HEK293 (cell line): Measurements from ENCODE around the gene PLK1.

ENCODE experiments used
- CTCF ChIA-PET: fragments of 350-600 bp; formaldehyde crosslinking; extraction: SDS; loops from one replicate; lab custom pipeline; 2021; ENCODE audit warnings: antibody characterized with exemption; lab: Yijun Ruan, JAX
- POLR2A ChIA-PET: fragments of 300-600 bp; formaldehyde crosslinking; extraction: SDS; loops from one replicate; lab custom pipeline; 2020; ENCODE audit warnings: antibody characterized with exemption, inconsistent platforms; lab: Yijun Ruan, JAX
- H3K27ac ChIP-seq: fragments of 200-500 bp; sonication (Bioruptor generic); 2 replicates; pipeline ENCODE4 v1.5.1; 2014; ENCODE audit warnings: low read depth, low read length, control low read depth, inconsistent platforms; ENCODE audit errors: extremely low read depth
- H3K36me3 ChIP-seq, 2 experiments: fragments of 200-500 bp in 1 of 2; sonication (Bioruptor generic) in 1 of 2; 1 replicate in 1 of 2; 2 replicates in 1 of 2; pipeline ENCODE4 v1.5.1; 2014 to 2017; ENCODE audit warnings: inconsistent platforms in 2 of 2, low read length in 2 of 2; ENCODE audit not compliant: control insufficient read depth in 2 of 2, insufficient read depth in 1 of 2
- H3K4me1 ChIP-seq: fragments of 200-500 bp; sonication (Bioruptor generic); 2 replicates; pipeline ENCODE4 v1.5.1; 2014; ENCODE audit warnings: mild to moderate bottlenecking, low read length, inconsistent platforms; ENCODE audit not compliant: control insufficient read depth, insufficient read depth
- H3K4me3 ChIP-seq: 2 replicates; pipeline ENCODE4 v1.5.1; 2011; ENCODE audit warnings: low read depth, mild to moderate bottlenecking, control low read depth, low read length, moderate library complexity
- H3K9me3 ChIP-seq: fragments of 200-500 bp; sonication (Bioruptor generic); 2 replicates; pipeline ENCODE4 v1.5.1; 2014; ENCODE audit warnings: low read depth, low read length, inconsistent platforms; ENCODE audit not compliant: control insufficient read depth, insufficient read depth
- OVOL3 ChIP-seq: fragments of 450-650 bp; formaldehyde crosslinking; IDR thresholded peaks from 2 replicates; pipeline ENCODE4 v1.5.1; 2016; ENCODE audit warnings: missing biosample characterization, missing genetic modification characterization
- PATZ1 ChIP-seq: fragments of 450-650 bp; formaldehyde crosslinking; IDR thresholded peaks from 2 replicates; pipeline ENCODE4 v1.5.1; 2016; ENCODE audit warnings: missing biosample characterization, missing genetic modification characterization
- SP3 ChIP-seq: fragments of 450-650 bp; formaldehyde crosslinking; IDR thresholded peaks from 2 replicates; pipeline ENCODE4 v1.5.1; 2016; ENCODE audit warnings: missing biosample characterization, missing genetic modification characterization
- ZEB2 ChIP-seq: fragments of 450-650 bp; formaldehyde crosslinking; IDR thresholded peaks from 2 replicates; pipeline ENCODE4 v1.5.1; 2016; ENCODE audit warnings: missing biosample characterization, missing genetic modification characterization
- ZIC2 ChIP-seq: fragments of 450-650 bp; formaldehyde crosslinking; IDR thresholded peaks from 2 replicates; pipeline ENCODE4 v1.5.1; 2016; ENCODE audit warnings: missing biosample characterization, missing genetic modification characterization
- ZNF138 ChIP-seq: fragments of 450-650 bp; formaldehyde crosslinking; IDR thresholded peaks from 2 replicates; pipeline ENCODE4 v1.5.1; 2016; ENCODE audit warnings: missing biosample characterization, missing genetic modification characterization, borderline replicate concordance
- ZNF146 ChIP-seq: fragments of 450-650 bp; formaldehyde crosslinking; IDR thresholded peaks from 2 replicates; pipeline ENCODE4 v1.5.1; 2016; ENCODE audit warnings: missing biosample characterization, missing genetic modification characterization
- ZNF148 ChIP-seq: fragments of 450-650 bp; formaldehyde crosslinking; IDR thresholded peaks from 2 replicates; pipeline ENCODE4 v1.5.0; 2017; ENCODE audit warnings: missing biosample characterization, missing genetic modification characterization, borderline replicate concordance
- ZNF16 ChIP-seq: fragments of 450-650 bp; formaldehyde crosslinking; IDR thresholded peaks from 2 replicates; pipeline ENCODE4 v1.5.1; 2016; ENCODE audit warnings: low read depth, missing biosample characterization, missing genetic modification characterization
- ZNF175 ChIP-seq: fragments of 450-650 bp; formaldehyde crosslinking; IDR thresholded peaks from 2 replicates; pipeline ENCODE4 v1.5.1; 2016; ENCODE audit warnings: missing biosample characterization, missing genetic modification characterization
- ZNF202 ChIP-seq: fragments of 450-650 bp; formaldehyde crosslinking; IDR thresholded peaks from 2 replicates; pipeline ENCODE4 v1.5.1; 2016; ENCODE audit warnings: missing biosample characterization, missing genetic modification characterization, borderline replicate concordance
- ZNF239 ChIP-seq: fragments of 450-650 bp; formaldehyde crosslinking; IDR thresholded peaks from 2 replicates; pipeline ENCODE4 v1.5.1; 2016; ENCODE audit warnings: missing biosample characterization, missing genetic modification characterization
- ZNF24 ChIP-seq: fragments of 450-650 bp; formaldehyde crosslinking; IDR thresholded peaks from 2 replicates; pipeline ENCODE4 v1.5.1; 2016; ENCODE audit warnings: missing biosample characterization, missing genetic modification characterization
- ZNF549 ChIP-seq: fragments of 450-650 bp; IDR thresholded peaks from 2 replicates; pipeline ENCODE4 v1.5.1; 2018; ENCODE audit warnings: missing biosample characterization, missing genetic modification characterization, mild to moderate bottlenecking, inconsistent platforms, moderate library complexity
- ZNF600 ChIP-seq: fragments of 450-650 bp; formaldehyde crosslinking; IDR thresholded peaks from 2 replicates; pipeline ENCODE4 v1.5.1; 2016; ENCODE audit warnings: missing biosample characterization, missing genetic modification characterization
- ZNF639 ChIP-seq: fragments of 450-650 bp; formaldehyde crosslinking; IDR thresholded peaks from 2 replicates; pipeline ENCODE4 v1.5.1; 2016; ENCODE audit warnings: missing biosample characterization, missing genetic modification characterization
- ZNF658 ChIP-seq: fragments of 450-650 bp; formaldehyde crosslinking; IDR thresholded peaks from 2 replicates; pipeline ENCODE4; 2016; ENCODE audit warnings: missing biosample characterization, missing genetic modification characterization
- ZNF660 ChIP-seq: fragments of 450-650 bp; IDR thresholded peaks from 2 replicates; pipeline ENCODE4 v1.5.1; 2018; ENCODE audit warnings: missing biosample characterization, mild to moderate bottlenecking, missing genetic modification characterization
- ZNF677 ChIP-seq: fragments of 450-650 bp; IDR thresholded peaks from 2 replicates; pipeline ENCODE4 v1.5.0; 2018; ENCODE audit warnings: missing biosample characterization, mild to moderate bottlenecking, missing genetic modification characterization, moderate library complexity
- ZNF777 ChIP-seq: fragments of 450-650 bp; formaldehyde crosslinking; IDR thresholded peaks from 2 replicates; pipeline ENCODE4 v1.5.1; 2017; ENCODE audit warnings: missing biosample characterization, missing genetic modification characterization, borderline replicate concordance
- ZNF785 ChIP-seq: fragments of 450-650 bp; formaldehyde crosslinking; IDR thresholded peaks from 2 replicates; pipeline ENCODE4 v1.5.1; 2016; ENCODE audit warnings: missing biosample characterization, missing genetic modification characterization
- ZSCAN5A ChIP-seq: fragments of 450-650 bp; formaldehyde crosslinking; IDR thresholded peaks from 2 replicates; pipeline ENCODE4 v1.5.1; 2016; ENCODE audit warnings: missing biosample characterization, missing genetic modification characterization

Gene PLK1

GRCh38 chr16:23692190-23692837 is 13.6 kb downstream of the PLK1 start:
- POLR2A ChIA-PET: interaction anchor here (1.3 to 4.3 kb wide), 3 partner anchors 9 to 26 kb away, joined by 3 to 33 read pairs (median 4); partner anchors contain the start of gene PLK1
- no peak overlapping the region for H3K4me3 ChIP-seq
- no peaks in the 10 kb centered on the region for H3K9me3 ChIP-seq
- H3K4me1 ChIP-seq: no peaks in the 10 kb centered on the region
- H3K27ac ChIP-seq: no peak overlapping the region
- TF ChIP-seq SP3 (tag by site-specific recombination): no peak
- peak; percentile 44 for TF ChIP-seq ZIC2 (tag by site-specific recombination)
- peak; percentile 56; the same call in 1 of the 2 replicates for TF ChIP-seq ZNF600 (tag by site-specific recombination)
- no peak for TF ChIP-seq ZNF138
- TF ChIP-seq, all 188 proteins: peak for 2
- CTCF ChIA-PET: interaction anchor here (0.6 kb wide), 1 partner anchor 1533 kb away, joined by 4 read pairs; no protein-coding TSS in a partner anchor
- peaks cover 13 to 52% of the 10 kb centered on the region in 2 experiments for H3K36me3 ChIP-seq

- H3K9me3 ChIP-seq: no peaks in the 10 kb centered on the region
- POLR2A ChIA-PET: interaction anchor here (1.4 kb wide), 1 partner anchor 15 kb away, joined by 7 read pairs; the partner anchor contains the start of gene PLK1
- TF ChIP-seq ZNF658 (tag by site-specific recombination) (no peak), ZNF660 (tag by site-specific recombination) (no peak), ZNF239 (no peak), ZEB2 (tag by site-specific recombination) (no peak), ZNF16 (no peak), ZNF777 (tag by site-specific recombination) (no peak), ZNF639 (tag by site-specific recombination) (no peak), ZNF549 (tag by site-specific recombination) (no peak), ZNF146 (tag by site-specific recombination) (no peak)
- TF ChIP-seq, all 188 proteins: peak for 0
- H3K36me3 ChIP-seq: peaks cover 3 to 33% of the 10 kb centered on the region in 2 experiments; a peak in 2 of 3 replicates
- no peak overlapping the region for H3K4me3 ChIP-seq
- no peak overlapping the region for H3K27ac ChIP-seq
- CTCF ChIA-PET: interaction anchor here (0.7 to 1.1 kb wide), 3 partner anchors 14 to 46 kb away, joined by 3 to 4 read pairs (median 3); no protein-coding TSS in a partner anchor
- H3K4me1 ChIP-seq: no peaks in the 10 kb centered on the region
Measured at GRCh38 chr16:23694265-23694643, 15.6 kb downstream of the PLK1 start.

- POLR2A ChIA-PET: interaction anchor here (1.4 kb wide), 1 partner anchor 16 kb away, joined by 7 read pairs; the partner anchor contains the start of gene PLK1
- Histone ChIP-seq H3K36me3 (peaks cover 3 to 27% of the 10 kb centered on the region in 2 experiments; a peak in 2 of 3 replicates), H3K4me3 (no peak overlapping the region), H3K27ac (no peak overlapping the region), H3K9me3 (no peaks in the 10 kb centered on the region), H3K4me1 (no peaks in the 10 kb centered on the region)
- CTCF ChIA-PET: interaction anchor here (0.7 to 1.1 kb wide), 3 partner anchors 13 to 46 kb away, joined by 3 to 4 read pairs (median 3); no protein-coding TSS in a partner anchor
- TF ChIP-seq ZNF785 (tag by site-specific recombination) (no peak), ZNF202 (tag by site-specific recombination) (no peak), ZNF148 (tag by site-specific recombination) (no peak), ZNF175 (no peak), OVOL3 (no peak), ZNF24 (tag by site-specific recombination) (no peak), PATZ1 (peak; percentile 42), ZNF677 (tag by site-specific recombination) (no peak), ZSCAN5A (tag by site-specific recombination) (0 out of 2 replicates have a peak, but pooled peaks have one; percentile 24)
Measured at GRCh38 chr16:23694644-23695373, 16.1 kb downstream of the PLK1 start.
